Ovary (tissue), 3 donors: ENCODE data around the gene COX11.

Experiments used
- EP300 ChIP-seq: sonication (generic); formaldehyde crosslinking; IDR thresholded peaks from one replicate; pipeline ENCODE4 v1.6.1; 2017; ENCODE audit warnings: antibody characterized with exemption
- POLR2A ChIP-seq: fragments of 450-650 bp; IDR thresholded peaks from one replicate; pipeline ENCODE4 v1.6.1; 2017; ENCODE audit warnings: antibody characterized with exemption, mild to moderate bottlenecking, moderate library complexity
- TF ChIP-seq, protein P1 (sequence below), 3 donors: fragments of 450-650 bp in 2 of 3; fragments of 200-600 bp in 1 of 3; IDR thresholded peaks; one replicate each; pipeline versions ENCODE4 v1.5.1 to v1.8.0; 2016 to 2022; ENCODE audit warnings: antibody characterized with exemption in 3 of 3, mild to moderate bottlenecking in 1 of 3
- donor health status: DM: no; HTN: no; CAD: no.

DNA sequence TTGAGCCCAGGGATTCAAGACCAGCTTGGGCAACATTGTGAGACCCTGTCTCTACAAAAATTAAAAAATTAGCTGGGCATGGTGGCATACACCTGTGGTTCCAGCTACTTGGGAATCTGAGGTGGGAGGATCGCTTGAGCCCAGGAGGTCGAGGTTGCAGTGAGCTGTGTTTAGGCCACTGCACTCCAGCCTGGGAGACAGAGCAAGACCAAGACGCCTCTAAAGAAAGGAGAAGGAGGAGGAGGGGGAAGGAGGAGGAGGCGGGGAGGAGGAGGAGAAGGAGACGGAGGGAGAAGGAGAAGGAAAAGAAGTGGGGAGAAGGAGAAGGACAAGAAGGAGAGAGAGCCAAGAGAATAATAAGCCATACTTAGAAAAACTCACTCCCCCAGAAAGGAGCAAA is 36.0 kb upstream of the COX11 start:
- TF ChIP-seq POLR2A, result no peak
- TF ChIP-seq, protein P1, sequence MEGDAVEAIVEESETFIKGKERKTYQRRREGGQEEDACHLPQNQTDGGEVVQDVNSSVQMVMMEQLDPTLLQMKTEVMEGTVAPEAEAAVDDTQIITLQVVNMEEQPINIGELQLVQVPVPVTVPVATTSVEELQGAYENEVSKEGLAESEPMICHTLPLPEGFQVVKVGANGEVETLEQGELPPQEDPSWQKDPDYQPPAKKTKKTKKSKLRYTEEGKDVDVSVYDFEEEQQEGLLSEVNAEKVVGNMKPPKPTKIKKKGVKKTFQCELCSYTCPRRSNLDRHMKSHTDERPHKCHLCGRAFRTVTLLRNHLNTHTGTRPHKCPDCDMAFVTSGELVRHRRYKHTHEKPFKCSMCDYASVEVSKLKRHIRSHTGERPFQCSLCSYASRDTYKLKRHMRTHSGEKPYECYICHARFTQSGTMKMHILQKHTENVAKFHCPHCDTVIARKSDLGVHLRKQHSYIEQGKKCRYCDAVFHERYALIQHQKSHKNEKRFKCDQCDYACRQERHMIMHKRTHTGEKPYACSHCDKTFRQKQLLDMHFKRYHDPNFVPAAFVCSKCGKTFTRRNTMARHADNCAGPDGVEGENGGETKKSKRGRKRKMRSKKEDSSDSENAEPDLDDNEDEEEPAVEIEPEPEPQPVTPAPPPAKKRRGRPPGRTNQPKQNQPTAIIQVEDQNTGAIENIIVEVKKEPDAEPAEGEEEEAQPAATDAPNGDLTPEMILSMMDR (IDR thresholded peaks at IDR 0.05), result no peak
- TF ChIP-seq EP300, result no peak
